C4-2B (cell line): ENCODE measurements around the gene CDKN1C.

Experiments
- CTCF ChIP-seq: fragments of 450-650 bp; conservative IDR thresholded peaks from 2 replicates; pipeline ENCODE4 v1.5.1; 2017; ENCODE audit warnings: mild to moderate bottlenecking
- ZFX ChIP-seq: fragments of 450-650 bp; IDR thresholded peaks from 2 replicates; pipeline ENCODE4 v1.6.1; 2017

- TF ChIP-seq CTCF, result no peak
- TF ChIP-seq ZFX, result no peak
Observed at GRCh38 chr11:2883979-2884815, 1.4 kb downstream of the CDKN1C start.
